Measurements from ENCODE around the gene ST6GALNAC3. TPM values are rescaled to one million over a fixed set of nuclear protein-coding genes. Genes with fewer than 3 reads are reported as not detected.

ST6GALNAC3 gene
- total RNA-seq, 1 donor from 2014 or later = 62.3 TPM

DNA sequence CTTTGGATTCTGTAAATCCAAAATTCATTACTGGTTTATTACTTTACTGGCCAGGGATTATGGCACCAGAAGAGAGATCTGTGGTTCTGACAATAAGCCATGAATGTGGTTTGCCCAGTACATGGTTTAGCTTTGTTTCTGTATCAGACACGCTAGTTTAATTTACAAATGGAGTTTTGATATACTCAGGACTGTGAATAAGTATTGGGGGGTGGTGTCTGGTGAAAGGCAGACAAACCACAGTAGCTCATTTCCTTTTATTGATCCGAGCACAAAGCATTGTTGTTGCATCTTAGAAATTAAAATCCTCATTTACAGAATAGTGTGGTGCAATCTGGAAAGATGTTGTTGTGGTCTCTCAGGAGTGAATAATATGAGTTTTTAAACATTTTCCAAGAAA lies 96.0 kb downstream of the ST6GALNAC3 start:
- Mint-ChIP-seq H3K27ac (no peak overlapping the region), H3K36me3 (peaks cover 57% of the 10 kb centered on the region), H3K4me3 (no peak overlapping the region), H3K4me1 (no peaks in the 10 kb centered on the region), H3K27me3 (ENCODE audit: low read depth) (no peaks in the 10 kb centered on the region), H3K9me3 (peaks cover 58% of the 10 kb centered on the region)
- DNase-seq (ENCODE audit: low spot score in 2 of 2, unreplicated experiment in 2 of 2) = no peak
- TF ChIP-seq, protein P1, sequence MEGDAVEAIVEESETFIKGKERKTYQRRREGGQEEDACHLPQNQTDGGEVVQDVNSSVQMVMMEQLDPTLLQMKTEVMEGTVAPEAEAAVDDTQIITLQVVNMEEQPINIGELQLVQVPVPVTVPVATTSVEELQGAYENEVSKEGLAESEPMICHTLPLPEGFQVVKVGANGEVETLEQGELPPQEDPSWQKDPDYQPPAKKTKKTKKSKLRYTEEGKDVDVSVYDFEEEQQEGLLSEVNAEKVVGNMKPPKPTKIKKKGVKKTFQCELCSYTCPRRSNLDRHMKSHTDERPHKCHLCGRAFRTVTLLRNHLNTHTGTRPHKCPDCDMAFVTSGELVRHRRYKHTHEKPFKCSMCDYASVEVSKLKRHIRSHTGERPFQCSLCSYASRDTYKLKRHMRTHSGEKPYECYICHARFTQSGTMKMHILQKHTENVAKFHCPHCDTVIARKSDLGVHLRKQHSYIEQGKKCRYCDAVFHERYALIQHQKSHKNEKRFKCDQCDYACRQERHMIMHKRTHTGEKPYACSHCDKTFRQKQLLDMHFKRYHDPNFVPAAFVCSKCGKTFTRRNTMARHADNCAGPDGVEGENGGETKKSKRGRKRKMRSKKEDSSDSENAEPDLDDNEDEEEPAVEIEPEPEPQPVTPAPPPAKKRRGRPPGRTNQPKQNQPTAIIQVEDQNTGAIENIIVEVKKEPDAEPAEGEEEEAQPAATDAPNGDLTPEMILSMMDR (IDR thresholded peaks at IDR 0.05; ENCODE audit: unreplicated experiment) = no peak

DNA sequence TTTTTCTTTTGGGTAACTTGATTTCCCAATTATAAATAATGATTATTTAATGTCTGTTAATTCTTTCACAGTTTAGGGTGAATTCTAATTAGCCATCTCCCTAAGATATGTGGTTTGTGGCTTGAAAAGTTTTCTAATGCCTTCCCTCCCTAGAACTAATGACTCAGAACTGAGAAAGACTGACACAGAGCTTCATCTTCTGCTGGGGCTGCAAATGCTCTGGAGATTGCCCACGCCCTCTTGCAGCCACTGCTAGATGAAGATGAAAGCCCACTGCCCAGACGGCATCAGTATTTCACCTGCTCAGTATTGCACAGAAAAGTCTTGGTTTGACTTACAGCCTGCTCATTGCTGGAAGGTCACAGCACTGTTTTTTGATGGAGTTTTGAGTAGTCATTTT lies 101.5 kb downstream of the ST6GALNAC3 start:
- TF ChIP-seq, protein P1 (IDR thresholded peaks at IDR 0.05; ENCODE audit: unreplicated experiment) = no peak
- peaks cover 23% of the 10 kb centered on the region for H3K9me3 Mint-ChIP-seq
- peaks cover 23% of the 10 kb centered on the region for H3K4me1 Mint-ChIP-seq
- H3K27ac Mint-ChIP-seq = no peak overlapping the region
- H3K36me3 Mint-ChIP-seq = peaks cover 32% of the 10 kb centered on the region
- DNase-seq (ENCODE audit: low spot score in 2 of 2, unreplicated experiment in 2 of 2) = no peak
- no peak overlapping the region for H3K4me3 Mint-ChIP-seq
- H3K27me3 Mint-ChIP-seq (ENCODE audit: low read depth) = no peaks in the 10 kb centered on the region

DNA sequence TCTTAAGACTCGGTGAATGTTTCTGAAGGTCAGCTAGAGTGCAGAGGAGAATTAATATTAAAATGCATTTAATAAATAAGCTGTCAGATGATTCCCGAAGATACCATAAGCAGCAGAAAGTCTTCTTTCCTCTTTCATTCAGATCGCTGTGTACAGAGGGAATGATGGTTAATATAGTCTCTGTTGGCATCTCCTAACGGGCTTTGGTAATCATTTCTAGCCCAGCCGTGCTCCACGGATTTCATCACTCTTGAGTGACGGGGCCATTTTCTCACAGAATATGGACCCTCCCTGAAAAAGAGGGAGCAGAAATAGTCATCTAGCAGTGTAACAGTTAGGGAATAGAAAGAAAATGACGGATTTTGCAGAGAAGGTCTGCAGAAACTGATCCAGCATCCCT lies 103.1 kb downstream of the ST6GALNAC3 start:
- no peak for DNase-seq (ENCODE audit: low spot score in 2 of 2, unreplicated experiment in 2 of 2)
- Mint-ChIP-seq H3K27ac (no peak overlapping the region), H3K9me3 (peaks cover 15% of the 10 kb centered on the region), H3K36me3 (peaks cover 23% of the 10 kb centered on the region), H3K27me3 (ENCODE audit: low read depth) (no peaks in the 10 kb centered on the region), H3K4me1 (peaks cover 23% of the 10 kb centered on the region), H3K4me3 (no peak overlapping the region)
- TF ChIP-seq, protein P1 (IDR thresholded peaks at IDR 0.05; ENCODE audit: unreplicated experiment) = no peak

DNA sequence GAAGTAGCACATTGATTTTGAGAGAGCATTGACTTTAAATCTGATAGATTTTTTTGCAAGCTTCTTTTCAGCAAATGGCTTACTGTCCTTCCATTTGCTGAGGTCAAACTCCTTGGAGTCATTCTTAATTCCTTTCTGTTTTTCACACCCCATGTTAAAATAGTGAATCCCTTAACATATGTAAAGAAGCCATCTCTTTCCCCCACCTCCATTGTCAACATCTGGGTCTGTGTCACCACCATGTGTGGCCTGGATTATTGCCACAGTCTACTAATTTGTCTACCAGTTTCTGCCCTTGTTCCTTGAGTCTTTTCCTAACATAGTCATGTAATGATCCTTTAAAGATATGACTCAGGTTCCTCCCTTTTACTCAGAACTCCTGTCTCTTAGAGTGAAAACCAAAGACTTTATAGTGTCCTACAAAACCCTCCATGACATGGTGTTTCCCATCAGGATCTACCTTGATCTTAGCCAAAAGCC lies 104.7 kb downstream of the ST6GALNAC3 start:
- TF ChIP-seq, protein P1 (IDR thresholded peaks at IDR 0.05; ENCODE audit: unreplicated experiment) = no peak
- no peak overlapping the region for H3K4me3 Mint-ChIP-seq
- no peaks in the 10 kb centered on the region for H3K27me3 Mint-ChIP-seq (ENCODE audit: low read depth)
- H3K4me1 Mint-ChIP-seq = peaks cover 23% of the 10 kb centered on the region
- no peak overlapping the region for H3K27ac Mint-ChIP-seq
- H3K36me3 Mint-ChIP-seq = peaks cover 14% of the 10 kb centered on the region
- H3K9me3 Mint-ChIP-seq = peaks cover 4% of the 10 kb centered on the region
- no peak for DNase-seq (ENCODE audit: low spot score in 2 of 2, unreplicated experiment in 2 of 2)

DNA sequence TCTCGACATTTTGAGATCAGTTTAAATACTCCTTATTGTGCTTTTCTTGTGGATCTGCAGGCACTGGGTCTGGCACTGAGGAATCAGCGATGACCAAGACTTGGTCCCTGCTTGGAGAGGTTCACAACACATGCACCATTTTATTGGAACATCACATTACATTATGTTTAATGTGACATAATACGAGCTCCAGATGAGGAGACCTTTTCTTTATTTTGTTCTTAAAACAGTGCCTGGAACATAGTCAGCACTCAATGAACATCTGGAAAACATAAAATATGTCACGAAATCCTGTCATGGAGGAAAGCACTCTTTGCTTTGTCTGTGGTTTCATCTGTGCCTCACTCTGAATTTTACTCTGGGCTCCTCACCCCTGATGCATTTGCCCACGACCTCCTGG lies 110.7 kb downstream of the ST6GALNAC3 start:
- H3K4me1 Mint-ChIP-seq = peaks cover 8% of the 10 kb centered on the region
- peaks cover 18% of the 10 kb centered on the region for H3K36me3 Mint-ChIP-seq
- TF ChIP-seq, protein P1 (IDR thresholded peaks at IDR 0.05; ENCODE audit: unreplicated experiment) = no peak
- no peak for DNase-seq (ENCODE audit: low spot score in 2 of 2, unreplicated experiment in 2 of 2)
- H3K9me3 Mint-ChIP-seq = peaks cover 3% of the 10 kb centered on the region
- H3K4me3 Mint-ChIP-seq = no peak overlapping the region
- H3K27ac Mint-ChIP-seq = no peak overlapping the region
- no peaks in the 10 kb centered on the region for H3K27me3 Mint-ChIP-seq (ENCODE audit: low read depth)

Data from mesothelial cell of epicardium (in vitro differentiated cells).